Hepatocyte (in vitro differentiated cells): ENCODE measurements around the gene CKS1B.

Experiments
- EZH2phosphoT487 ChIP-seq: fragments of 200-600 bp; sonication (generic); IDR thresholded peaks from one replicate; pipeline ENCODE4 v1.6.1; 2018; ENCODE audit warnings: antibody characterized with exemption, mild to moderate bottlenecking, low read depth, moderate library complexity; ENCODE audit not compliant: unreplicated experiment, severe bottlenecking
- TF ChIP-seq, protein P1 (sequence below): fragments of 200-600 bp; sonication (generic); IDR thresholded peaks from 2 replicates; pipeline ENCODE4 v1.5.1; 2016; ENCODE audit warnings: antibody characterized with exemption, mild to moderate bottlenecking; ENCODE audit not compliant: poor library complexity

DNA sequence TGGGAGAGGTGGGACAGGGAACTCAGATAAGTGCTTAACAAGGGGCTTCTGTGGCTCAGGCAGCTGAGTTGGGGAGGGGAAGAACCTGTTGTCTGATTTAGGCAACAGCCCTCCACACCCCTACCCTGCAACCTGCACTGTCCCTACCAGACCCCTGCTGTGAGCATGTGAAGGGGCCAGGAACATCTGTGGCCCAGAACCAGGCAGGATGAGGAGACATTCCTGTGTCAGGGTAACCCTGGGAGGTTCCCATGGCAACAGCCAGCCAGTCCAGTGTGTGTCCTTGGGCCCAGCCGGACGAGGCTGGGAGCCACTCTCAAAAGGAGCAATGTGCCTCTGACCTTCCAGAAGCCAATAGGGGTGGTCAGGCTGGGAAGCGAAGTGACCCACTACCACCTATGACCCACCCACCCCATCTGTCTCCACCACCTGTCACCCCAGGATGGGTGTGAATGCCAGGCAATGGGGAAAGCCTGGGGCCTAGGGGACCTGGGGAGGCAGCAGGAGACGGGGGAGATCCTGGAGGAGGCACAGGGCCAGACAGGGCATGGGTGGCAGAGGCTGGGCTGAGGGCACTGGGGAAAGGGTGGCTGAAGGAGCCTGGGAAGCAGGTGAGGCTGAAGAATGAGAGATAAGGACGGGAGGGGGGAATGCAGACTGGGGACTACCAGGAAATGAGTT is 33.0 kb upstream of the CKS1B start:
- TF ChIP-seq EZH2phosphoT487: no peak
- TF ChIP-seq, protein P1, sequence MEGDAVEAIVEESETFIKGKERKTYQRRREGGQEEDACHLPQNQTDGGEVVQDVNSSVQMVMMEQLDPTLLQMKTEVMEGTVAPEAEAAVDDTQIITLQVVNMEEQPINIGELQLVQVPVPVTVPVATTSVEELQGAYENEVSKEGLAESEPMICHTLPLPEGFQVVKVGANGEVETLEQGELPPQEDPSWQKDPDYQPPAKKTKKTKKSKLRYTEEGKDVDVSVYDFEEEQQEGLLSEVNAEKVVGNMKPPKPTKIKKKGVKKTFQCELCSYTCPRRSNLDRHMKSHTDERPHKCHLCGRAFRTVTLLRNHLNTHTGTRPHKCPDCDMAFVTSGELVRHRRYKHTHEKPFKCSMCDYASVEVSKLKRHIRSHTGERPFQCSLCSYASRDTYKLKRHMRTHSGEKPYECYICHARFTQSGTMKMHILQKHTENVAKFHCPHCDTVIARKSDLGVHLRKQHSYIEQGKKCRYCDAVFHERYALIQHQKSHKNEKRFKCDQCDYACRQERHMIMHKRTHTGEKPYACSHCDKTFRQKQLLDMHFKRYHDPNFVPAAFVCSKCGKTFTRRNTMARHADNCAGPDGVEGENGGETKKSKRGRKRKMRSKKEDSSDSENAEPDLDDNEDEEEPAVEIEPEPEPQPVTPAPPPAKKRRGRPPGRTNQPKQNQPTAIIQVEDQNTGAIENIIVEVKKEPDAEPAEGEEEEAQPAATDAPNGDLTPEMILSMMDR: no peak
